ENCODE data around the gene SLITRK3.

DNA sequence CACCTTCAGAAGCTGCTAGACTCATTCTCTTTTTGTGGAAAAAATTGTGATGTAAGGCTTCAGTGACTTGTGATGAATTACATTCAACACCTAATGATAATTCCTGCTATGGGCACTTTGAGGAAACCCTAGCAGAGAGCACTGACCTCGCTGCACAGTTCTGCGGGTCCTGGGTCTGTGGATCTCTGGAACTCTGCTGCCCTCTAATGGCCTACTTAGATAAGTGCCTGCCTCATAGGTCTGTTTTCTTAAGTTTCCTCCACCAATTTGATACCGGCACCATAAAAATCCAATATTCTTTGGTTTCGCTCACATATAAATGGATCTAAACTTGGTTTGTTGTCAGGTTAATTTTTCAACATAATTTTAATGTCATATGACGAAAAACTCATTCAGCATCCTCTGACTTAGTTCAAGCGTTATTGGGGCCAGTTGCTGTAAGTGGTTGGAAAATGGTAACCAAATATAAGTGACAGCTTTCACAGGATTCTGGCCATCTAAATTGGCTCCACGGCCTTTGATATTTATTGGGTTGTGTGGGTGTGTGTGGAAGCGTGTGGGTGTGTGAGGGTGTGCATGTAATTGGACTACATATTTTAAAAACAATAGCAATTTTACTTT lies 10.4 kb downstream of the SLITRK3 start:
- TF ChIP-seq, protein P1, sequence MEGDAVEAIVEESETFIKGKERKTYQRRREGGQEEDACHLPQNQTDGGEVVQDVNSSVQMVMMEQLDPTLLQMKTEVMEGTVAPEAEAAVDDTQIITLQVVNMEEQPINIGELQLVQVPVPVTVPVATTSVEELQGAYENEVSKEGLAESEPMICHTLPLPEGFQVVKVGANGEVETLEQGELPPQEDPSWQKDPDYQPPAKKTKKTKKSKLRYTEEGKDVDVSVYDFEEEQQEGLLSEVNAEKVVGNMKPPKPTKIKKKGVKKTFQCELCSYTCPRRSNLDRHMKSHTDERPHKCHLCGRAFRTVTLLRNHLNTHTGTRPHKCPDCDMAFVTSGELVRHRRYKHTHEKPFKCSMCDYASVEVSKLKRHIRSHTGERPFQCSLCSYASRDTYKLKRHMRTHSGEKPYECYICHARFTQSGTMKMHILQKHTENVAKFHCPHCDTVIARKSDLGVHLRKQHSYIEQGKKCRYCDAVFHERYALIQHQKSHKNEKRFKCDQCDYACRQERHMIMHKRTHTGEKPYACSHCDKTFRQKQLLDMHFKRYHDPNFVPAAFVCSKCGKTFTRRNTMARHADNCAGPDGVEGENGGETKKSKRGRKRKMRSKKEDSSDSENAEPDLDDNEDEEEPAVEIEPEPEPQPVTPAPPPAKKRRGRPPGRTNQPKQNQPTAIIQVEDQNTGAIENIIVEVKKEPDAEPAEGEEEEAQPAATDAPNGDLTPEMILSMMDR (IDR thresholded peaks at IDR 0.05), result peak; percentile 70 to 81 (median 76)
- no peak for TF ChIP-seq POLR2A (IDR thresholded peaks at IDR 0.05)
- no peak for TF ChIP-seq EP300 (IDR thresholded peaks at IDR 0.05; ENCODE audit: low read depth)

Data from transverse colon (tissue), 3 donors.